SJCRH30 (cell line): ENCODE results near the gene KCNQ1OT1. TPM values are rescaled to one million over a fixed set of nuclear protein-coding genes. Genes with fewer than 3 reads are reported as not detected.

Source experiments
- DNase-seq, 2 experiments: peaks; one replicate each; pipeline ENCODE4 v3.0.0-alpha.2; 2015 to 2020
- H3K27ac ChIP-seq: fragments of 250-450 bp; sonication (Bioruptor Pico); 2 replicates; pipeline ENCODE4 v1.5.1; 2020; ENCODE audit warnings: mild to moderate bottlenecking, moderate library complexity
- H3K27me3 ChIP-seq: fragments of 250-450 bp; sonication (Bioruptor Pico); 2 replicates; pipeline ENCODE4 v1.5.1; 2020; ENCODE audit warnings: mild to moderate bottlenecking, moderate library complexity
- H3K36me3 ChIP-seq: fragments of 250-450 bp; sonication (Bioruptor Pico); 2 replicates; pipeline ENCODE4 v1.5.1; 2020; ENCODE audit warnings: mild to moderate bottlenecking, moderate library complexity
- H3K4me1 ChIP-seq: fragments of 250-450 bp; sonication (Bioruptor Pico); 2 replicates; pipeline ENCODE4 v1.5.1; 2020; ENCODE audit warnings: mild to moderate bottlenecking, moderate library complexity
- H3K4me3 ChIP-seq: fragments of 250-450 bp; sonication (Bioruptor Pico); 2 replicates; pipeline ENCODE4 v1.5.1; 2020; ENCODE audit warnings: mild to moderate bottlenecking, moderate library complexity
- H3K9me3 ChIP-seq: fragments of 250-450 bp; sonication (Bioruptor Pico); replicated peaks from 2 replicates; pipeline ENCODE4 v1.5.1; 2020; ENCODE audit warnings: mild to moderate bottlenecking, moderate library complexity
- total RNA-seq: library from RNA; depleted of rRNA; stranded (reverse); fragments of >200 nt; shearing (Covaris generic); gene quantifications from 2 replicates; pipeline ENCODE4 v1.2.3, GENCODE V29; 2014

Gene KCNQ1OT1
- total RNA-seq, 1 experiment from 2014 or later, result 12.3 TPM

GRCh38 chr11:2730272-2731129 is 30.7 kb upstream of the KCNQ1OT1 start:
- Histone ChIP-seq H3K4me3 (no peak overlapping the region), H3K27ac (no peak overlapping the region), H3K36me3 (no peaks in the 10 kb centered on the region), H3K9me3 (no peaks in the 10 kb centered on the region), H3K4me1 (no peaks in the 10 kb centered on the region), H3K27me3 (no peaks in the 10 kb centered on the region)
- DNase-seq, result no peak

DNA sequence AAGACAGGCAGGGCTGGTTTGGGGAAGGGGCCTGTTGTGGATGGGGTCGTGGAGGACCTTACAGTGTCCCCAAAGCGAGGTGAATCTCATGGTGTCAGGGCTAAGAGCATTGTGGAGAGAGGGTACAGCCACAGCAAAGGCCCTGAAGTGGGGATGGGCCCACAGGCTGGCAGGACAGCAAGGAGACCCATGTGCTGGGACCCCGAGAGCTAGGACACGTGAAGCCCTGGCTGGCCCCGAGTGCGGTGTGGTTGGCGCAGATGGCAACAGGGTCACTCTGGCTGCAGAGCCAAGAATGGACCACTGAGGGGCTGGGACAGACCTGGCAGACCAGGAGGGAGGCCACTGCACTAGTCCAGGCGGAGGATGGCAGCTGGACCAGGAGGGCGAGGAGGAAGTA is 30.0 kb upstream of the KCNQ1OT1 start:
- Histone ChIP-seq H3K9me3 (no peaks in the 10 kb centered on the region), H3K4me1 (no peaks in the 10 kb centered on the region), H3K27me3 (peaks cover 4% of the 10 kb centered on the region; the same call in 1 of the 2 replicates), H3K36me3 (no peaks in the 10 kb centered on the region), H3K27ac (no peak overlapping the region), H3K4me3 (no peak overlapping the region)
- no peak for DNase-seq

DNA sequence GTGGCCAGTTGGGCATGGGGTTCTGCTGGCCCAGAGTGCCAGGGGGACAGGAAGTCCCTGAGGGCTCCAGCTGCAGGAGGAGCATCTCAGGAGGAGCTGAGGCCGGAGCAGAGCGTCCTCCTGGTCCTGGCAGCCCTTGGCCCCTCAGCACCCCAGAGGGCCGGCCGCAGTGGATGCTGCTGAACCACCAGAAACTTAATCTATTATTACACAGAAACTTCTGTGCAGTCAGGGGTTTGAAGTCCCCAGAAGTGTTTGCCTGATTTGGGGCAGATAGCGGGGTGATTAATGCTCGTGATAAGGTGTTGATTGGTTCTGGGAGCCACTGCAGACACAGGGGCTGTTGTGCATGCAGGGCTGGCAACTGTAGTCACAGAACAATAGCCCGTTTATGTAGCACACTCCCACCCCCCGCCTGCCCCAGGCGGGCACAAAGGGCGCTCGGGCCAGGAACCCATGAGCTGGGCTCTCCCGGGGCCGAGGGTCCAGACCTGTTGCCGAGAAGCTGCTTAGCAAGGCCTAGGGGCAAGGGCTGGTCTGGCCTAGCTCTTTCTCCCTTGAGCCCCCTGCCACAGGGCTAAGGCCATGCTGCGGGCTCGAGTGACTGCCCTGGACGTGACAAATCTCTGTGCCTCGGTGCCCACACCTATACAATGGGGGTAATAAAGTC is 29.0 kb upstream of the KCNQ1OT1 start:
- no peak for DNase-seq

GRCh38 chr11:2728128-2728662 is 28.4 kb upstream of the KCNQ1OT1 start:
- Histone ChIP-seq H3K4me1 (no peaks in the 10 kb centered on the region), H3K36me3 (no peaks in the 10 kb centered on the region), H3K27ac (no peak overlapping the region), H3K27me3 (peaks cover 19% of the 10 kb centered on the region; the same call in 1 of the 2 replicates), H3K9me3 (no peaks in the 10 kb centered on the region), H3K4me3 (no peak overlapping the region)
- no peak for DNase-seq

More for the DNA sequence above, 29.0 kb upstream of the KCNQ1OT1 start:
- H3K36me3 ChIP-seq, result no peaks in the 10 kb centered on the region
- H3K27me3 ChIP-seq, result peaks cover 13% of the 10 kb centered on the region; the same call in 1 of the 2 replicates
- H3K9me3 ChIP-seq, result no peaks in the 10 kb centered on the region
- H3K27ac ChIP-seq, result no peak overlapping the region
- no peaks in the 10 kb centered on the region for H3K4me1 ChIP-seq
- no peak overlapping the region for H3K4me3 ChIP-seq

GRCh38 chr11:2726964-2727363 is 27.2 kb upstream of the KCNQ1OT1 start:
- DNase-seq, result no peak

DNA sequence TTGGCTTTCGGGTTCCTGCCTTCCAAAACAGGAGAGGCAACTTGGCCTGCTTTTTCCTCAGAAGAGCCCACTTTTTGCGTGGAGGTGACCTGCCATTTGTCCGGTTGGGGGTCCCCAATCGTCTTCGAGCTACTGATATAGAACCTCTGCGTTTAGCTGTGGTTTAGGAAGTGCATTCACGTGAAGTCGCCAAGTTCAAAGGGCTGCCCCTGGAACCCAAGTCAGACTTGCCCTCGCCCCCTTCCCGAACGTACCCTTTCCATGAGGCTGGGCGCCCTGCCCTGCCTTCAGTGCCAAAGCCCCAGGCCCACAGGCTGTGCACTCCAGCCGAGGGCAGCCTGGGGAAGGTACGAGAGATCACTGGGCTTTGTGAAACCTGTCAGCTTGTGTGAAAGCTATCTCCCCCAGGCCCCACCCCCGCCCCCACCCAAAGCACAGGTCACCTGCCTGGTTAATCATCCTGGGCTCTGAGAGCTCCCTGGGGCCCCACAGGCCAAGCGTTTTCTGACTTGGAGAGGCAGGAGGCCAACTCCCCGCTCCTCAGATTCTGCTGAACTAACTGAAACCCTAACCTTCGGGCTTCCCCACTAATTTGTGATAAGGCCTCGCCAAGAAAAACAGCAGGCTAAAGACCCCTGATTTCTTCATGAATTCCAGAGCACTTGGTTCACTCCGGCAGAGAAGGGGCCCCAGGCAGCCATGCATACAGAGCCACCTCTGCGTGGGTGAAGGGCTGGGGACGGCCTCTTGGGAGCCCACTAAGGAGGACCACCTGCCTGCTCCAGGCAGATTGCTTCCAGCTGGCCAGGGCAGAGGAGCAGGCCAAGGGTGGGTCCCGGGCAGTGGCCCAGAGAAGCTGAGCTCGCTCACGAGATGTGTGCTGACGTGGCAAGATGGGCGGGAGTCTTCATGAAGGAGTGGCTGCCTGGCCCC is 25.8 kb upstream of the KCNQ1OT1 start:
- Histone ChIP-seq H3K4me3 (no peak overlapping the region), H3K27ac (no peak overlapping the region), H3K9me3 (no peaks in the 10 kb centered on the region), H3K36me3 (no peaks in the 10 kb centered on the region), H3K27me3 (peaks cover 23% of the 10 kb centered on the region; the same call in 1 of the 2 replicates), H3K4me1 (no peaks in the 10 kb centered on the region)
- peak in 1 of 2 experiments; percentile 27 for DNase-seq

More at GRCh38 chr11:2726964-2727363, 27.2 kb upstream of the KCNQ1OT1 start:
- H3K4me3 ChIP-seq, result no peak overlapping the region
- H3K9me3 ChIP-seq, result no peaks in the 10 kb centered on the region
- H3K4me1 ChIP-seq, result no peaks in the 10 kb centered on the region
- peaks cover 19% of the 10 kb centered on the region; the same call in 1 of the 2 replicates for H3K27me3 ChIP-seq
- no peak overlapping the region for H3K27ac ChIP-seq
- H3K36me3 ChIP-seq, result no peaks in the 10 kb centered on the region

- Histone ChIP-seq H3K27me3 (peaks cover 23% of the 10 kb centered on the region; the same call in 1 of the 2 replicates), H3K27ac (no peak overlapping the region), H3K4me3 (no peak overlapping the region), H3K4me1 (no peaks in the 10 kb centered on the region), H3K9me3 (no peaks in the 10 kb centered on the region), H3K36me3 (no peaks in the 10 kb centered on the region)
- DNase-seq, result no peak
These were observed 25.0 kb upstream of the KCNQ1OT1 start for GRCh38 chr11:2724653-2725367.

- no peak overlapping the region for H3K27ac ChIP-seq
- peaks cover 23% of the 10 kb centered on the region; the same call in 1 of the 2 replicates for H3K27me3 ChIP-seq
- H3K9me3 ChIP-seq, result no peaks in the 10 kb centered on the region
- peak in 1 of 2 experiments; percentile 11 for DNase-seq
- no peaks in the 10 kb centered on the region for H3K4me1 ChIP-seq
- H3K4me3 ChIP-seq, result no peak overlapping the region
- no peaks in the 10 kb centered on the region for H3K36me3 ChIP-seq
These were observed 24.3 kb upstream of the KCNQ1OT1 start for GRCh38 chr11:2724104-2724503.

GRCh38 chr11:2722955-2723354 is 23.2 kb upstream of the KCNQ1OT1 start:
- Histone ChIP-seq H3K4me1 (no peaks in the 10 kb centered on the region), H3K9me3 (no peaks in the 10 kb centered on the region), H3K36me3 (no peaks in the 10 kb centered on the region), H3K27me3 (peaks cover 23% of the 10 kb centered on the region; the same call in 1 of the 2 replicates), H3K27ac (no peak overlapping the region), H3K4me3 (no peak overlapping the region)
- DNase-seq, result no peak

GRCh38 chr11:2721210-2721916 is 21.6 kb upstream of the KCNQ1OT1 start:
- Histone ChIP-seq H3K27ac (no peak overlapping the region), H3K4me3 (no peak overlapping the region), H3K4me1 (peaks cover 2% of the 10 kb centered on the region; the same call in 1 of the 2 replicates), H3K9me3 (no peaks in the 10 kb centered on the region), H3K27me3 (peaks cover 23% of the 10 kb centered on the region; the same call in 1 of the 2 replicates), H3K36me3 (no peaks in the 10 kb centered on the region)
- DNase-seq, result no peak

- peaks cover 2% of the 10 kb centered on the region; the same call in 1 of the 2 replicates for H3K4me1 ChIP-seq
- H3K4me3 ChIP-seq, result no peak overlapping the region
- no peak overlapping the region for H3K27ac ChIP-seq
- no peak for DNase-seq
- peaks cover 21% of the 10 kb centered on the region; the same call in 1 of the 2 replicates for H3K27me3 ChIP-seq
- no peaks in the 10 kb centered on the region for H3K36me3 ChIP-seq
- no peaks in the 10 kb centered on the region for H3K9me3 ChIP-seq
These were observed 20.2 kb upstream of the KCNQ1OT1 start for GRCh38 chr11:2719831-2720590.

DNA sequence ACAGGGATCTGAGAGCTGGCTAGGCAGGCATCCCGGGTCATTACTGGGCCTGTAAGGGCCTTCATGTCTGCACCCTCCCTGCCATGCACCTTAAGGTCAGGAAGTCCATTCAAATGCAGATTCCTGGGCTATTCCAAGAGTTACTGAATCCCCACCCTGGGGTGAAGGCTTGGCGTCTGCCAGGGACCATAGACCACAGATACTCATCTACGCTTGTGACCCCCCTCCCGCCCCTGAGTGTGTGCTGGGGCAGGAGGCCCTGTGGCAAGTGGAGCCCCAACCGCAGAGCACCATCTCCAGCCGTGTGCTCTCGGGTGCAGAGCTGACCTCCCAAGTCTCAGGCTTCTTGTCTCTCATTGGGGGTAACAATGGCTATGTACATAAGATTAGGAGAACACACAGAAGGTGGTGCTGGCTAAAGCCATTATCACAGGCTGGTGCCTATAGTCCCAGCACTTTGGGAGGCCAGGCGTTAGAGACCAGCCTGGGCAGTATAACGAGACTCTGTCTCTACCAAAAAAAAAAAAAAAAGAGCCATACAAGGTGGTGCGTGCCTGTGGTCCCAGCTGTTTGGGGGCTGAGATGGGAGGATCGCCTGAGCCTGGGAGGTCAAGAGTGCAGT is 19.1 kb upstream of the KCNQ1OT1 start:
- DNase-seq, result no peak
- no peaks in the 10 kb centered on the region for H3K36me3 ChIP-seq
- H3K4me1 ChIP-seq, result peaks cover 2% of the 10 kb centered on the region; the same call in 1 of the 2 replicates
- H3K27me3 ChIP-seq, result peaks cover 12% of the 10 kb centered on the region; the same call in 1 of the 2 replicates
- H3K9me3 ChIP-seq, result no peaks in the 10 kb centered on the region
- H3K27ac ChIP-seq, result no peak overlapping the region
- H3K4me3 ChIP-seq, result no peak overlapping the region
